ENCODE measurements around the gene FAM171A1.
"Not testable (repeated sequence)": the region's sequence is repeated elsewhere in the genome, so short reads cannot be mapped to it uniquely, and the experiment has no call there.

FAM171A1 gene

GRCh38 chr10:15370856-15371701, at the start of gene FAM171A1:
Gene FAM171A1 (minus strand): TSS chr10:15371289. CDS start chr10:15371052, 237 bp downstream.
- DNase-seq, result peak; percentile 47

- no peak for DNase-seq
Measured at GRCh38 chr10:15420858-15421257, 49.8 kb upstream of the FAM171A1 start.

GRCh38 chr10:15419279-15419874, 48.3 kb upstream of the FAM171A1 start:
- DNase-seq, result no peak

GRCh38 chr10:15416034-15416433, 44.9 kb upstream of the FAM171A1 start:
- DNase-seq, result no peak

- no peak for DNase-seq
Measured at GRCh38 chr10:15411010-15411409, 39.9 kb upstream of the FAM171A1 start.

- DNase-seq, result not testable (repeated sequence)
Measured at GRCh38 chr10:15409350-15409749, 38.3 kb upstream of the FAM171A1 start.

GRCh38 chr10:15408557-15408956, 37.5 kb upstream of the FAM171A1 start:
- no peak for DNase-seq

- no peak for DNase-seq
Measured at GRCh38 chr10:15405319-15405718, 34.2 kb upstream of the FAM171A1 start.

- DNase-seq, result no peak
Measured at GRCh38 chr10:15401382-15401781, 30.3 kb upstream of the FAM171A1 start.

GRCh38 chr10:15400461-15400860, 29.4 kb upstream of the FAM171A1 start:
- DNase-seq, result not testable (repeated sequence)

GRCh38 chr10:15399060-15399661, 28.1 kb upstream of the FAM171A1 start:
- no peak for DNase-seq

- DNase-seq, result no peak
Measured at GRCh38 chr10:15395935-15396334, 24.8 kb upstream of the FAM171A1 start.

- DNase-seq, result no peak
Measured at GRCh38 chr10:15393139-15393825, 22.2 kb upstream of the FAM171A1 start.

GRCh38 chr10:15391491-15391890, 20.4 kb upstream of the FAM171A1 start:
- DNase-seq, result no peak

GRCh38 chr10:15388172-15388571, 17.1 kb upstream of the FAM171A1 start:
- DNase-seq, result not testable (repeated sequence)

- DNase-seq, result no peak
Measured at GRCh38 chr10:15387021-15387420, 15.9 kb upstream of the FAM171A1 start.

GRCh38 chr10:15385552-15386455, 14.7 kb upstream of the FAM171A1 start:
- no peak for DNase-seq

GRCh38 chr10:15381420-15381819, 10.3 kb upstream of the FAM171A1 start:
- no peak for DNase-seq

- DNase-seq, result no peak
Measured at GRCh38 chr10:15379078-15379477, 8.0 kb upstream of the FAM171A1 start.

- no peak for DNase-seq
Measured at GRCh38 chr10:15378569-15378968, 7.5 kb upstream of the FAM171A1 start.

GRCh38 chr10:15374566-15374965, 3.5 kb upstream of the FAM171A1 start:
- DNase-seq, result no peak

GRCh38 chr10:15374156-15374555, 3.1 kb upstream of the FAM171A1 start:
- no peak for DNase-seq
